Measurements from ENCODE around the gene CLEC2D.
"Not testable (repeated sequence)": the region's sequence is repeated elsewhere in the genome, so short reads cannot be mapped to it uniquely, and the experiment has no call there.

CLEC2D gene

DNA sequence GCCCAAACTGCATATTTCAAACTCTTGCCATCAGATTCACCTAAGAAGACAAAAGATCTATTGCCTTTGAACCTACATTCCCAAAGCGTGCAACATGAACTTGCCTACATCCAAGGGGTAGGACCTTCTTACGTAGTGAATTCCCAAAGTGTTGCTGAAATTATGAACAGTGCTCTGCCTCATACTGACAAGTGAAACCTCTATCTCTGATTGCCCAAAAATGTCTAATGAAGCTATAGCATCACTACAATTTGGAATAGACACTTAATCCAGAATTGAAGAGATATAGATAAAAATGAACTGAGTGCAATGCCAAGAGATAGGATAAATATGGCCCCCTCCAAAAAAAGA, 31.1 kb downstream of the CLEC2D start:
- no peak for DNase-seq (ENCODE audit: low read depth)

DNA sequence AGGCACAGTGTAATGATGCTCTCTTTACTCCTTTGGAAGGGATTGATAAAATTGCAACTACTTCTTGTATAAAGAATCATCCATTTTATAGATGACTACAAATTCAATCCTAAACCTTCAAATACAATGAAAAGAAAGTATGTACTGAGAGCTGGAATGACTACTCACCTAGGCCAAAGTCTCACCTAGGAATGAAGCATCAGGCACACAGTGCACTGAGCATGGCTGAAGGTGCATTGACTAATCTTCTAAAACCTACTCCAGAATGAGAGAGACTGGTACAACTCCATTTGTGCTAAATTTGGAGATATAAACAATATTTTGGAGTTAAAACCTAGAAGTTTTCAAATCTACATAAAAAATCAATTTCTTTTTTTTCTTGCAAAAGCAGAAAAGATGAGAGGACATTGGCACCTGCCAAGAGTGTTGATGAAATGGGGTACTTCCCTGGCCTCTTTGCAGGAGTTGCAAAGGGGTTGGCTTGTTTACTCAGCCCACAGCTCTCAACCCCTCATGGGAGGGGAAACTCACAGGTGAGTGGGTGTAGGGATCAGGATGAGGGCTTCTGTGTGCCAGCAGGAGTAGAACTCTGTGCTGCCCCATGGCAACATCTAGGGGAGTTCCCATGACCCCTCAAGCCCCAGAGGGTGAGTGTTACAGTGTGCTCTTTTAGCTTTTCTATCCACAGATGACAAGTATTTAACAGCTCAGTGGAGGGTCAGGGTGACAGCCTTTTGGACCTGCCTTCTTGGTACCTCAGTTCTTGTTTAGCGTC, 32.1 kb downstream of the CLEC2D start:
- DNase-seq (ENCODE audit: low read depth): no peak

DNA sequence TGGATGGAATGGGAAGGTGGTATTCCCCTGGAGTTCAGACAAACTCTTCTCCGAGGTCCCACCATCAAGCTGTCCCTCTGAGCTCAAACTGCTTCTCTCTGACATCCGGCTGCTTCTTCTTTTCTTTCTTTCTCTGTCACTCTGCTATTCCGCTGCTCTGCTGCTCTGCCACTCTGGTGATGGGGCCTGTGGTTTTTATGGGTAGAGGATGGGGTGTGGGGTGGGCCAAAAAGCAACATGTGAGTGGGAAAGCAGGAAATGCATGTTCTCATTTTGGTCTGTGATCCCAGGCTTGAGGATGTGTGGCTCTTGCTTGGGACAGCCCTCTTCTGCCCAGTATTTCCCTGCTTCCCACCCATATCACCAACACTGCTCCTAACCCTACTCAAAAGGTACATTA, 32.7 kb downstream of the CLEC2D start:
- DNase-seq (ENCODE audit: low read depth): no peak

DNA sequence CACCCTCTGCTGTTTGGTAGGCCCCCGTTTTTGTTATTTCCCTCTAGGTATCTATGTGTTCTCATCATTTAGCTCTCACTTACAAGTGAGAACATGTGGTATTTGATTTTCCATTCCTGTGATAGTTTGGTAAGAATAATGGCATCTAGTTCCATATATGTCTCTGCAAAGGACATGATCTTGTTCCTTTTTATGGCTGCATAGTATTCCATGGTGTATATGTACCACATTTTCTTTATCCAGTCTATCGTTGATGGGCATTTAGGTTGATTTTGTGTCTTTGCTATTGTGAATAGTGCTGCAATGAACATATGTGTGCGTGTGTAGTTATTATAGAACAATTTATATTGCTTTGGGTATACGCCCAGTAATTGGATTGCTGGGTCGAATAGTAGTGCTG, 35.0 kb downstream of the CLEC2D start:
- not testable (repeated sequence) for DNase-seq (ENCODE audit: low read depth)

DNA sequence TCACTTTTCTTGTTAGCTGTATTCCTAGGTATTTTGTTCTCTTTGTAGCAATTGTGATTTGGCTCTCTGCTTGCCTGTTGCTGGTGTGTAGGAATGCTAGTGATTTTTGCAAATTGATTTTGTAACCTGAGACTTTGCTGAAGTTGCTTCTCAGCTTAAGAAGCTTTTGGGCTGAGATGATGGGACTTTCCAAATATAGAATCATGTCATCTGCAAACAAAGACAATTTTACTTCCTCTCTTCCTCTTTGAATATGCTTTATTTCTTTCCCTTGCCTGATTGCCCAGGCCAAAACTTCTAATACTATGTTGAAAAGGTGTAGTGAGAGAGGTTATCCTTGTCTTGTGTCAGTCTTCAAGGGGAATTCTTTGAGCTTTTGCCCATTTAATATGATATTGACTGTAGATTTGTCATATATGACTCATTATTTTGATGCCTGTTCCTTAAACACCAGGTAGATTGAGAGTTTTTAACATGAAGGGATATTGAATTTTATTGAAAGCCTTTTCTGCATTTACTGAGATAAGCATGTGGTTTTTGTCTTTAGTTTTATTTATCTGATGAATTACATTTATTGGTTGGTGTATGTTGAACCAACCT, 36.7 kb downstream of the CLEC2D start:
- DNase-seq (ENCODE audit: low read depth): peak; percentile 20

DNA sequence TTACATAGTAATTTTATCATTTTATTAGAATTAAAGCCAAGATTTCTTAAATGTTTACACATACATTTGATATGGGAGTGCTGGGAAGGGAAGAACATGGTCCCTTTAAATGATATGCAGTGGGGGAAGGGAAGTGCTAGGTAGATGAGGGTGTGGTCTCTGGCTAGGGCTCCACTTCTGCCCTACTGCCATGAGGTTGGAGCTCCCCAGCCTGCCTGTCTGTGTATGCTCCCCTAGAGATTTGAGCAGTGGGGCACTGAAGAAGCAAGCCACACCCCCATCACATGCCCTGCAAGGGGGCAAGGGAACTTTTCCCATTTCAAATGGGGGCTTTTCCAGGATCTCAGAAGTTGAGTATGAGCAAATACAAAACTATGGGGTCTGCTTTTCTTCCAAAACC, 37.8 kb downstream of the CLEC2D start:
- DNase-seq (ENCODE audit: low read depth): no peak

DNA sequence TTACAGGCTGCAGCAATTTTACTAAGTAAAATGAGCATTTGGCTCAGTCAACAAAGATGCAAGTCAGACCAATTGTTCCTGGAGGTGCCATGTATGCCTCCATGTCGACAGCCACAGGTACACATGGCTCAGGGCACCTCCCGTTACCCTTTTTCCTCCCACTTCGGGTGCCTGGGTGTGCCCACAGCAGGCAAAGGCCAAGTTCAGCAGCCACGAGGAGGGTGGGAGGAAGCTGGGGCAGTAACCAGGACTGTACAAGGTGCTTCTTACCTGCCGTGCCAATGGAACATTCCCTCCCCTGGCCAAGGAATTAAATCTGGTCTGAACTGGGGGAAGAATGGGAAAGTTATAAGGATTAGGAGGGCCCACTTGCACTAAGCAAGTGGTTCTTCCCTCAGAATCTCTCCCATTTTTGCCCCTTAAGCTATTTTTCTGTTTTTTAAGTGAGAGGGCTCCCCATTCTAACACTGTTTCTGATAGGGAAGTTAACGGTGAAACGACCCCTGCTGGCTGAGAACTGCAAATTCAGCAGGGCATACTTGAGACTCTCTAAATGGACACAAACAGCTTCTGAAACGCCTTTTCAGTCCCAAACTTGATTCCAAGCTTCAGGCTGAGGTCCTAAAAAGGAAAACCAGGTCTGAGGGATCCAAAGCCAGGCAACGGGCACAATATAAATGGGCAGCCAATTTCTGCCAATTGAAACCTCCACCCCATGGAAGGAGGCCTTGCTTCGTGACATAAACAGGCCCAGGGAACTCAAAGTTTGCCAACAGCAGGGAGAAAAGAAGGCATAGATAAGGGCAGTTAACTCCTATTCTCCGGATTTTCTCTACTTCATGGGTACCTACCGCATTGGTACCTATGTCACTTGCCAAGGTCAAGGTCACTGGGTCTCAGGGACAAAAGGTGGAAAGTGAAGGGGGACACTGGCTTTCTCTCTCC, 38.6 kb downstream of the CLEC2D start:
- DNase-seq (ENCODE audit: low read depth): peak; percentile 60

DNA sequence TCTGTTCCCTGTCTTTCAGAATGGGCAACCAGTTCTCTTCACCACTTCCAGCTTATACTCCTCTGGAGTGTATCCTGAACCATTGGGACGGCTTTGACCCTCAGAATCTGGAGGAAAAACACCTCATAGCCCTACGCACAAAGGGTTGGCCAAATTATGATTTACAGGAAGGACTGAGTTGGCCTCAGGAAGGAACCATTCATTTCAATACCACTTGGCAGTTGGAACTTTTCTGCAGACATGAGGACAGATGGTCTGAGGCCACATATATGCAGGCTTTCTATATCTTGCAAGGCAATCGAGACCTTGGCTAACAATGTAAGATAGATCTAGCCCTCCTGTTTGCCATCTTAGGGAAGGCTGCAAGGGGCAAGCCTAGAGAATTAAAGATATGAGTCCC, 39.3 kb downstream of the CLEC2D start:
- DNase-seq (ENCODE audit: low read depth): no peak

DNA sequence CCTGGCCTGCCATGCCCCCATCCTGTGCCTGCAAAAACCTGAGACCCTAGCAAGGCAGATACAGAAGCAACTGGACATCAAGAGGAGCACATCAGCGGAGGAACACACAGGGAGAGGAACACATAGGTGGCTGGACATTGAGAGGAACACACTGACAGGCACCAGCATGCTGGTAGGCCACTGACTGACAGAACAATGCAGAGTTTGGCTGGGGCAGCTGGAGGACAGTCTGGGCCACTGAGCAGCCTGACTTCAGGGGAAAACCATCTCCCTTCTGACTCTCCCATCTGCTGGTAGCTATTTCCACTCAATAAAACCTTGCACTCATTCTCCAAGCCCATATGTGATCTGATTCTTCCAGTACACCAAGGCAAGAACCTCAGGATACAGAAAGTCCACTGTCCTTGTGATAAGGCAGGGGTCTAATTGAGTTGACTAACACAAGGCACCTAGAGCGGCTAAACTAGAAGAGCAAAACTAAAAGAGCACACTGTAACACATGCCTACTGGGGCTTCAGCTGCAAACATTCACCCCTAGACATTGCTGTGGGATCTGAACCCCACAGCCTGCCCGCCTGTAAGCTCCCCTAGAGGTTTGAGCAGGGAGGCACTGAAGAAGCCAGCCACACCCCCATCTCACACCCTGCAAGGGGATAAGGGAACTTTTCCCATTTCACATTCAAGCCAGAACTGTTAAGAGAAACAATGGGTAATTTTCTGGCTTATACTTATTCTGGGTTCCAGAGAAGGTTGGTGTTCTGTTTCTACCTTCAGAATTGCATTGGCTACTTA, 41.3 kb downstream of the CLEC2D start:
- no peak for DNase-seq (ENCODE audit: low read depth)

DNA sequence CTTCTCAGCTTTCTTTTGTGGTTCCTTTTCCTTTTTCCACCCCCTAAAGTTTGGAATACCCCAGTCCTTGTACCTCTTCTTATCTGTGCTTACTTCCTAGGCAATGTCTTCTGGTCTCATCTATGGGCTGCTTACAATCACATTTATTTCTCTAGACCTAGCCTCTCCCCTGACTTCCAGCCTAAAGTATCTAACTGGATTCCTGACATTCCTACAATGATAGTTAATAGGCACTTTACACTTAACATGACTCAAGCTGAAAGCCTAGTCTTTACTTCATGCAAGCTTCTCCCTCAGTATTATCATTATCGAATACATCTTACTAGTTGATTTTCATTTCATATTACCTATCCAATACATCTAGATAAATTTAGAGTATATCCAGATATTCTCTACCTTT, 42.2 kb downstream of the CLEC2D start:
- peak; percentile 29 for DNase-seq (ENCODE audit: low read depth)

DNA sequence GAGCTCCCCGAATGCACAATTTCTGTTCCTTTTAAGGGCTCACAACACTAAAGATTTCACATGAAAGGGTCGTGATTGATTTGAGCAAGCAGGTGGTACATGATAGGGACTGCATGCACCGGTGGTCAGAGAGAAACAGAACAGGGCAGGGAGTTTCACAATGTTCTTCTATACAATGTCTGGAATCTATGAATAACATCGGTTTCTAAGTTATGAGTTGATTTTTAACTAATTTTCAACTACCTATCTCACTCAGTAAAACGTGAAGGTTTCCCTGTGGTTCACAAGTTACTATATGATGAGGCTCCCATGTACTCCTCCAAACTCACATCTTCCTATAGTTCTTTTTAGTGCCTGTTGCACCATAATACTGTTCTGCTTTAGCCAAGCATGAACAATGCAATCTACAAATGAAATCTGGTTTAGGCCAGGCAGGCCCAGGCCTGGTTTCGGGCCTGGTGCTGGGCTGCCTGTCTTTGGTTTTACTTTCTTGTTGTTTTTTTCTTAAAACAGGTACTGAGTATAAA, 43.6 kb downstream of the CLEC2D start:
- not testable (repeated sequence) for DNase-seq (ENCODE audit: low read depth)

DNA sequence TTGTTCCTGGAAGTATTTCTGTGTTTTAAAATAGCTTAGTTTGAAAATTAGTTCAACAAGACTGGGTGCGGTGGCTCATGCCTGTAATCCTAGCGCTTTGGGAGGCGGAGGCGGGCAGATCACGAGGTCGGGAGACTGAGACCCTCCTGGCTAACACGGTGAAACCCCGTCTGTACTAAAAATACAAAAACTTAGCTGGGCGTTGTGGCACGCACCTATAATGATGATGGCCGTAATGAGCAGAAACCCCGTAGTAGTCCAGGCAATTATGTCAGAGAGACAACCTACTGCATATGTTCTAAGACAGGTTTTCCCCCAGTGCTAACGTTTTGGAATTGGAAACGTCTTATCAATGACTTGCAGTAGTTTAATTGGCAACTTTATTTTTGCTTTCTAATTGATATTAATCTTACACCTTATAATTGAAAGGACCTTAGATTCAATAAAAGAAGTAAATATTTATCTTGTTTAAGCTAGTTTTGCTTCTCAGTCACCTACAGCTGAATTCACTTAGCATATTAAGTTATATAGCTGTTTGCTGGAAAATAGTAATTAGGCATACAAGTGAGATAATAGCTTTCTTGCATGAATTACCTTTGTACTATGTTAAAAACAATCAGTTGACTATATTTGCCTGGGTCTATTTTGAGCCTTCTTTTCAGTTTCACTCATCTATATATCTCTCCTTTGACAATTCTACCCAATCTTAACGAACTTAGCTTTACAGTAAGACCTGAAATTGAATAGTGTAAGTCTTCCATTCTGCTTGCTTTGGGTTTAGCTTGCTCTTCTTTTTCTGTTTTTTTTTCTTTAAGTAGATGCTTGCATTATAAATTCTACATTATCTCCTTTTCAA, 47.8 kb downstream of the CLEC2D start:
- DNase-seq (ENCODE audit: low read depth): no peak

DNA sequence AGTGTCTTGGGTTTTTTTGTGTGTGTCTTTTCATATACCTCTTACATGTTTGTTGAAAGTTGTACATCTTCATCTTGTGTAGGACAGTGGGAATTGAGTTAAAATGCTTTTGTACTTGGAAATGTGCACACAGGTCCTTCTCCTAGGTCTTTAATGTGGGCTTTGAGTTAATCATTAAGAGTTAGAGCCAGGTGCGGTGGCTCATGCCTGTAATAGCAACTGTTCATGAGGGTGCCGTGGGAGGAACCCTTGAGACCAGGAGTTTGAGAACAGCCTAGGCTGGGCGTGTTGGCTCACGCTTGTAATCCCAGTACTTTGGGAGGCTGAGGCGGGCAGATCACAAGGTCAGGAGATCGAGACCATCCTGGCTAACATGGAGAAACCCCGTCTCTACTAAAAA, 49.5 kb downstream of the CLEC2D start:
- no peak for DNase-seq (ENCODE audit: low read depth)

DNA sequence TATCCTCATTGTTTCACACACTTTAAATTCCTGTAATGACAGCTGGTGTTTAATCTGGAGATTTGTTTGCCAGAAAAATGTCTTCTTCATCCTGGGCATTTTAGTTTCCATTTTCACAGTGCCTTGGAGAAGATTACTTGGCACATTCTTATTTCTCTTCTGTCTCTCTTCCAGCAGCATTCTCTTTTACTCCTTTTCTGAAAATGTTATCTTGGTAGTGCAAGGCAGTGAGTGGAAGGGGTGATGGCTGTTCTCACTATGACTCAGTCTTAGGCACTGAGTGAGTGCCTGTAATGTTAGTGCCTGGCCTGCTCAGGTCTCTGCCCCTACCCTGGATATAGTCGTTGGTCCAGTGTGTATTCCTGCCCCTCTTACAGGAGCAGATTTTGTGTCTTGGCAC, 50.3 kb downstream of the CLEC2D start:
- no peak for DNase-seq (ENCODE audit: low read depth)

DNA sequence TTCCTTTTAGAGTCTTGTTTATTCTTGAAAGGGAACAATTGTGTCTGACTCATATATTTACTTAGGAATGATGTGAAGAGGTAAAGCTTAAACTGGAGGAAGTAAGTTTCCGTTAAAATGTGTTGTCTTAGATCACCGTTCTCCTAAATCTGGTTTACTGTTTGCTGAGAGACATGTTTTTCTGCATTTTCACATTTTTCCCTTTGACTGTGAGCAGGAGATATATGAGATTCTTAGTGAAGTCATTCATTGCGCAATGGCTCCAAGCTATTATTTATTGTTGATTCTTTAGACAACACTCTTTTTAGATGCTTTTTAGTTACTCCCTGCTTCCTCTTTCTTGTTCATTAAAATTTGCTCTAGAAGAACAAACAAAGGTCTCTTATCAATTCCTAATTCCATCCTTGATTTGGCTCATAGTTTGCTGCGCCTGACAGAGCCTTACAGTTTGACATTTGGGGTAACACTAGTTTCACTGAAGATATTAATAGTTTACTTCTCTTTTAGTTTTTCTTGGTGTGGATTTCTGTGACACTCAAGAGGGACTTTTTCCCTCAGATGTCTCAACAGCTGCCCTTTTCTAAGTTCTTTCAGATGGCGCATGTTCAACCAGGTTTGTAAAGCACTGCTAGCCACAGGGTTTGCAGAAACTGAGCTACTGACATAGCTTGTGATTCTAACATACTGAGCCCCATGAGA, 52.0 kb downstream of the CLEC2D start:
- peak; percentile 55 for DNase-seq (ENCODE audit: low read depth)

DNA sequence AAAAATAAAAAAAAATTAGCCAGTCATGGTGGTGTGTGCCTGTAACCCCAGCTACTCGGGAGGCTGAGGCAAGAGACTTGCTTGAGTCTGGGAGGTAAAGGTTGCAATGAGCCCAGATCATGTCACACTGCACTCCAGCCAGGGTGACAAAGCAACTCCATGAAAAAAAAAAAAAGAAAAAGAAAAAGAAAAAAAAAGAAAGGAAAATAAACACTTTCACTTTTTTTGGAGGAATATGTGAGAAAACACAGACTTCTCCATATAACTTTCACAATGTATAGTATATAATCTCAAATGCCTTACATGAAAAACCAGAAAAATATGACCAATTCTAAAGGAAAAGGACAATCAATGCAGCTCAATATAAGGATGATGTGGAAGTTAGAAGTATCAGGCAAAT, 54.5 kb downstream of the CLEC2D start:
- DNase-seq (ENCODE audit: low read depth): no peak

DNA sequence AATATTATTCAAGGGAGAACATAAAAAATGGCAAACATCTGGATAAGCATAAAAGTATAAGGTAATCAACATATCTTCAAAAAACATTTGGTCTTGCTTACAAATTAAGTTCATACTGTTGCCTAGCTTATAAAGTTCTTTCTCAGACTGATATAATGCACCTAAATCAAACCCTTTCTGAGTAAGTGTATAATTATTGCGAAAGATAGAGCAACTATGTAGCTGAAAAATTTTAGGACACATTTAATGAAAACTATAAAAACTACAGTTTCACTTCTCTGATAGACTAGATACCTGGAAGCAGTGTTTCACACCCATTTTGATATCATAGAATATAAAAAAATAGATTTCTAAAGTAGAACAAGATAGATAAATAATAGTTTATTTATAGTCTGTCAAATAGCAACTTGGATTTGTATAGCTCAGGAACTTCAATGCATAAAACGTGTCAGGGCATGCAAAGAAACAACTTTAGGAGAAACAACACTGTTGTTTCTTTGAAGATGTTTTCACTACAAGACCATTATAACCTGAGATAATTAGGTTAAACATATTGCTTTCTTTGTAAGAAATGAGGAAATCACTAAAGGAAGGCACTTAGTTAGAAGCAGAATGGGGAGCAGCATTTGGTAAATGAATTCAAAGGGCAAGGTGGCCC, 55.8 kb downstream of the CLEC2D start:
- no peak for DNase-seq (ENCODE audit: low read depth)

DNA sequence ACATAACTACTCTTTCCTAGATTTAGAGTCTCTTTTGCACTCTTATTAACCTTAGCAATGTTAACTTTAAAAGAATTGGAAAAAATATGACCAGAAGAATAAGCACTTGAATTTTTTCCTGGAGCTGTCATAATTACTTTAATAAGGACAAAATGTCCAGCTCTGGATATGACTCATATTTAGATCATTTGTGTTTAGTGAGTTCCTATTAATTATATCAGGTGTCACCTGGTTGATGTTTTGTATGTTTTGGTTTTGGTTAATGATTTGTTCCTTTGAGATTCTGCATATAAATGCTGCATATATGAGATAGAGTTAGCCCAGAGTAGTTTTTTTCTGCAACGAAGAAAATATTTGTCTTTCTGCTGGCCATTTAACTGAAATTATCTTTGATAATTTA, 58.3 kb downstream of the CLEC2D start:
- DNase-seq (ENCODE audit: low read depth): no peak

DNA sequence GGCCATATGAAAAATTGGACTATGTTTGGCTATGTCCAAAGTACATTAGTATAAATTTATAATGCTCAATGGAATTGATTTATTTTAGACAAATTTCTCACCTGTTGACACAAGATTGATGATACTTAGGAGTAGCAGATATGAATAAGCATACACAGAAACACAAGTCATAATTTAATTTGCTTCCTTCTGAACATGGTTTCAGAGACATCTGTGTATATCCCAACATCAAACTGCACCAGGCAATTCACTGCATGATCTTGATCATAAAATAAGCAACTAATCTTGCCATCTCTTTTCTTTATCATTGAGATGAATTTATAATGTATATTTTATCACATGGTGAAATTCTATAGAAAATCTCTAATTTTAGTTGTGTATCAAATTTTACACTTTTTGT, 59.6 kb downstream of the CLEC2D start:
- DNase-seq (ENCODE audit: low read depth): no peak

DNA sequence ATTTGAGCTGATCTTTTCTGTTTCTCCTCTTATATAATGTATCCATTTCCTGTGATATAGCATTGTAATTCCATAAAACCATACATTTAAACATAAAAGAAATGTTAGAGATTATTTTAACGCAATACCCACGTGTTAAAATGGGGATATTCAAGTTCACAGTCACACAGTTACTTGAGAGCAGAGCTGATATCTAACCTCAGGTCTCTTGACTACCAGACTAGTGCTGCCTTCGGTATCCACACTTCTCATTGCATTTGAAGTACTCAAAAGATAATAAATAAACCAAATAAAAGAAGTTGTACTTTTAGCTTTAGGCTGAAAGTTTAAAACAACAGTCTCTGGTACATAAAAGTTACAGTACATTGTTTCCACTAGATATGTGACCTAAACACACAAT, 60.5 kb downstream of the CLEC2D start:
- no peak for DNase-seq (ENCODE audit: low read depth)

Measured in iris pigment epithelial cell (primary cell).